HG03378 (cell line): ENCODE results near the gene EIF4G1.
"Not testable (repeated sequence)": the region's sequence is repeated elsewhere in the genome, so short reads cannot be mapped to it uniquely, and the experiment has no call there.

ENCODE experiments used
- ATAC-seq: cut with Tn5 transposase; IDR thresholded peaks from one replicate; pipeline ENCODE4 v1.9.1; 2021; ENCODE audit warnings: mild to moderate bottlenecking, moderate library complexity; ENCODE audit not compliant: unreplicated experiment

Gene EIF4G1

DNA sequence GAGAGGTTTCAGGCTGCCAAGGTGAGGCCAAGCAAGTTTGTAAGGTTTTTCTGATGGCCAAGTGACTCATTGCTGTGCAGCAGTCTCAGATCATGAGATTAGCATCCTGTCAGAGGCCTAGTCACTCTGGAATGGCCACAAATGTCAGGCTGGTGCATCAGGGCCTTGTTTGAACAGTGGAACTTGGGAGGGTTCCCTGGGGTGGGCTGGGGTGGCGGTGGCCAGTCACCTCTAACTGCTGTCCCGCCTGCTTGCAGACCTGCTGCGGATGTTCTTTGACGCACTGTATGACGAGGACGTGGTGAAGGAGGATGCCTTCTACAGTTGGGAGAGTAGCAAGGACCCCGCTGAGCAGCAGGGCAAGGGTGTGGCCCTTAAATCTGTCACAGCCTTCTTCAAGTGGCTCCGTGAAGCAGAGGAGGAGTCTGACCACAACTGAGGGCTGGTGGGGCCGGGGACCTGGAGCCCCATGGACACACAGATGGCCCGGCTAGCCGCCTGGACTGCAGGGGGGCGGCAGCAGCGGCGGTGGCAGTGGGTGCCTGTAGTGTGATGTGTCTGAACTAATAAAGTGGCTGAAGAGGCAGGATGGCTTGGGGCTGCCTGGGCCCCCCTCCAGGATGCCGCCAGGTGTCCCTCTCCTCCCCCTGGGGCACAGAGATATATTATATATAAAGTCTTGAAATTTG lies 20.2 kb downstream of the EIF4G1 start:
- no peak for ATAC-seq

DNA sequence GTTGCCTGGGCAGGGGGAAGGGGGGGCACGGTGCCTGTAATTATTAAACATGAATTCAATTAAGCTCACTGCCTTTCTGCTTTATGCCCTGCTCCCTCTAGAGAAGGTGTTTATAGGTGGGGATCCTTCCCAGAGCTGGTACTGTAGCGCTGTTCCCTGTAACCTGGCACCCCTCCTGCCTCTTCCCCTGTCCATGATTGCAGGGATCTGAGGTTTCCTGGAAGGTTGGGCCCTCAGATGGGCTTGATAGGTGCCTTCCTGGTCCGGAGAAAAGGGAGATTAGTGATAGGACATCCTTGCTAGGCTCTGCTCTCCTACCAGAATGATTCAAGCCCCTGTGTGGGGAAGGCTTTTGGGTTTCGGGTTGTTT lies 20.9 kb downstream of the EIF4G1 start:
- no peak for ATAC-seq

DNA sequence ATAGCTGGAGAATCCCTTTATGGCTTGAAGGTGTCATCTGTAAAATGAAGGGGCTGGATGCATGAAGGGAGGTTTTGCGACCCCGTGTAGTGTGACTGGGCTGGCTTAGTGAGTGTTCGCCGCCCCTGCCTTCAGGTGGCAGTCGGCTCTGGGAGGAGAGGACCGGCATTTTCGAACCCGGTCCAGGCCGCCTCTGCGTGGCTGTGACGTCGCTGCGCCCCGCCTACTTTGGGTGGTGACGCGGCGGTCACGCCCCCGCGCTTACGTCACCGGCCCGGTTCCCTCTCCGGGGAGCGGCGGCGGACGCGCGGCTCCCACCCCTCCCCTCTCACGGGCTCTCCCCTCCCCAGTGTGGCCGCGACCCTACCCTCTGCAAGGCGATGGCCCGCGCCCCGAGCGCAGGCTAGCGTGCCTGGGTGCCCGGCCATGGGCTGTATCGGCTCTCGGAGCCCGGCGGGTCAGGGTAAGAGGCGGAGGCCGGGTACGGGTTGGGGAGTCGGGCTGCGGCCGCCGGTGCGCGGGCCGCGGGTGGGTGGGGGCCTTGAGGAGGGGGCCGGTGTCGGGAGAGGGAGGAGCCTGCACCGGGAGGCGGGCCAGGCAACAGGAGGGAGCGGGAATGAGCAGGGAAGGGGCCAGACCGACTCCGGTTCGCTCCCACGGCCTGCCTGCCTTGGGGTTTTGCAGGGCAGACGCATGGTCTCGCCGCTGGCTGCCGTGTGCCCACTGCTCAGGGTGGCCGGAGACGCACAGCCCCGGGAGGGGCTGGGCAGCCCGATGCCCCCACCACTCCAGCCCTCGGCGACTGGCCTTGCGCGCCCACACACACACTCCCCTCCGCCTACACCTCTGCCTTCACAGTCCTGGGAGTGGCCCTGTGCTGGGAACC lies 21.5 kb downstream of the EIF4G1 start:
- ATAC-seq = no peak

DNA sequence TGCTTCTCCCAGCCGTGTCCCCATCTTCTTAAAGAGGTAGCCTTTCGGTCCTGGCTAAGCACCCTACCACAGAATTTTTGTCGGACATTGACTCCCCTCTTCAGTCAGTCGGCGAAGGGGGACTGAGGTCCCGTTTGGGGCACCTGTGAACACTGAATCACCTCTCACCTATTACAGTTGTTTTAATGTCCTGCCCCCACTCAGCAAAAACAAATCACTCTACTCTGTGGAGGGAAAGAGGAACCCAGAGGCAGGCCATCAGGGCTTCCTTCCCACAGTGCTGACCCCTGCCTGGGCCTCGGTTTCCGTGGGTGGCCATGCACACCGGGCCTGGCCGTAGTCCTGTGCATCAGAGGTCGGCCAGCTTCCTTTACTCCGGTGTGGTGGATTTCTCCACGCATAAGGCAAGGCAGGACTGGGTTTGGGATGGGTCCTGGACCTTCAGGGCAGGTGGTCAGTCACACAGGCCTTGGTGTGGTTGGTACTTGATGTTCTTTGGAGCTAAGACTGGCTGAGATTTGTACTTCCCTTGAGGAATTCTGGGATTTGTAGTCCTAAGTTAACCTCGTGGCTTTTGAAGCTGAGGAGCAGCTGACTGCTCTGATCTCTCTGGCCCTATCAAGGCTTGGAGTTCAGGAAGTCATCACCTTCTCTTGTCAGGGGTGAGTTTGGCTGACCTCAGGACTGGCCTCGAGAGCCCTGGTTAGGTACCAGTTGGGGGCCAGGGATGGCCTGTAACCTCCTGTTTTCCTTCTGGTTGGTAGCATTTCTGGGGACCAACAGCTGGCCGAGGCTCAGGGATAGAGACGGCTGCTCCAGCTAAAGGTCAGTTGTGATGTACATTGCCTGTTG lies 22.4 kb downstream of the EIF4G1 start:
- no peak for ATAC-seq

DNA sequence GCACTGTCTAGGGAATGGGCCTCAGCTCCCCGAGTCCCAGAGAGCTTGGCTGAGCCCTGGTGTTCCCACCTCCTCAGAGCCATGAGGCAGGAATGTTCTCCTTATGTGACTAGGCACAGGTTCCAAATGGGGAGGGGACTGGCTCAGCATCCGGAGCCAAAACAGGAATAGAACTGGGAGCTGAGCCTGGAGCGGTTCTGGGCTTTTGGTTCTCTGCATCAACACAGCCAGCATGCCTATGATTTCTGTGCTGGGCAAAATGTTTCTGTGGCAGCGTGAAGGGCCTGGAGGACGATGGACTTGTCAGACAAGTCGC lies 23.0 kb downstream of the EIF4G1 start, which contains the start of gene FAM131A:
Gene FAM131A (plus strand): TSS at position 202 of the 316 bp plus-strand sequence. CDS start 31 bp downstream, at position 233.
- ATAC-seq = no peak

DNA sequence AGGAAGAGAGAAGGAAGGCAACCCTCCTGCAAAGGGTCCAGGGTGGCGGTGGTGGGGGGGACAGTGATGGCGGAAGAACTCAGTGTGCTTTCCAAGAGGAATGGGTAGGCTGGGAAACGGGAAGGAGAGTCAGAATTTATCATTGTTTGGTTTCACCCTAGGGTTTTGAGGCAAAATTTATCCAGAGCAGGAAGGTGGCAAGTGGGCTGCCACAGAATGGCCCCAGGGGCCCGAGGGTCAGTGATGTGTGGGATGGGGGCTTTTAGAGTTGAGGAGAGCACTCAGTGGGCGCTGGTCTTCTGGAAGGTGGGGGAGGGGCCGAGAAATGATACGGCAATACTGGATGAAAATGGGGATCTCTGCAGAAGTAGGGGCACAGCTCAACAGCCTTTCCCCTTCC lies 23.6 kb downstream of the EIF4G1 start:
- no peak for ATAC-seq

DNA sequence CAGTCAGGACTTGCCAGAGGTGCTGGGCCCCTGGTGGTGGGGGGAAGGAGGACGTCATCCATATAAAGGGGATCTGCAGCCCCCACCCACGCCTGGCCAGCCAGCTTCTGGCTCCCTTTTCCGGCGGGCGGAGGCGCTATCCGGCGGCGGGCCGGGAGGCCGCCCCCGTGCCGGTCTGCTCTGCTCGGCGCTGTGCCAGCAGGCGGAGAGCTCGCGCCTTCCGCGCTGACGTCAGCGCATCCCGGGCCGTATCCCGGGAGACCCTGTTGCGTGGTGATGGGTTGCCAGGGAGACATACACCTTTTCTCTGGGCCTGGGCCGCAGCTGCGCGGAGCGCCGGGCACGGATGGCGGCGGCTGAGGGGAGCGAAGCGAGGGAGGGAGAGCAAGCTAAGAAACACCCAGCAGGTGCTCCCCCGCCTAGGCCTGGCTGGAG lies 24.1 kb downstream of the EIF4G1 start:
- no peak for ATAC-seq

DNA sequence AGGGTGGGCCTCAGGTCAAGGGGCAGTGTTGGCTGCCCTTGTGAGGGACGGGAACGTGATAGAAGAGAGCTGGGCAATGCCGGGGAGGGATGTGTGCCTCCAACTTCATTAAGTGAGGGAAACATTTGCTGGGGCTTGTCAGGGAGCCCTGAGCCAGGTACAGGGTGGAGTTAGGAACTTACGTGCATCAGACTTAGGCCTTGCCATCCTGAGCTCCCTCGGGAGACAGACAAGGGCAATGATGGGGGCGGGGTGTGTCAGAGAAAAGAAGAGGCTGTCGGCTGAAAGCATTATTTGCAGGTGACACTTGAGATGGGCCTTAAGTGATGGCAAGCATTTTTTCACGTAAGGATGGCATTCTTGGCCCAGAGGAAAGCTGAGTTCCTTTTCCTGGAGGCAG lies 24.6 kb downstream of the EIF4G1 start:
- no peak for ATAC-seq

DNA sequence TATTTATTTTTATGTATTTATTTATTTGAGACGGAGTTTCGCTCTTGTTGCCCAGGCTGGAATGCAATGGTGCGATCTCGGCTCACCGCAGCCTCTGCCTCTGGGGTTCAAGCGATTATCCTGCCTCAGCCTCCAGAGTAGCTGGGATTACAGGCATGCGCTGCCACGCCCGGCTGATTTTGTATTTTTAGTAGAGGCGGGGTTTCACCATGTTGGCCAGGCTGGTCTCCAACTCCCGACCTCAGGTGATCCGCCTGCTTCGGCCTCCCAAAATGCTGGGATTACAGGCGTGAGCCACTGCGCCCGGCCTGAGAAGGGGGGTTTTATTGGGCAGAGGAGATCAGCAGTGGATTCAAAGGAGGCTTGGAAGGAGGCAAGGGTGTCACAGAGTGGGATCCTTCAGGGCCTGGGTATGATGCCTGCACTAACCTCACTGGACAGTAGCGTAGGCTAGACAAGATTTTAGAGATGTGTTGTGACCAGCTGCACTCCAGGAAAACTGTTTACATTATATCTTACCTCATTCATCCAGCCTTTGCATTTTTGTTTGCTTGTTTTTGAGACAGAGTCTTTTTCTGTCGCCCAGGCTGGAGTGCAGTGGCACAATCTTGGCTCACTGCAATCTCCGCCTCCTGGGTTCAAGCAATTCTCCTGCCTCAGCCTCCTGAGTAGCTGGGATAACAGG lies 25.2 kb downstream of the EIF4G1 start:
- not testable (repeated sequence) for ATAC-seq

DNA sequence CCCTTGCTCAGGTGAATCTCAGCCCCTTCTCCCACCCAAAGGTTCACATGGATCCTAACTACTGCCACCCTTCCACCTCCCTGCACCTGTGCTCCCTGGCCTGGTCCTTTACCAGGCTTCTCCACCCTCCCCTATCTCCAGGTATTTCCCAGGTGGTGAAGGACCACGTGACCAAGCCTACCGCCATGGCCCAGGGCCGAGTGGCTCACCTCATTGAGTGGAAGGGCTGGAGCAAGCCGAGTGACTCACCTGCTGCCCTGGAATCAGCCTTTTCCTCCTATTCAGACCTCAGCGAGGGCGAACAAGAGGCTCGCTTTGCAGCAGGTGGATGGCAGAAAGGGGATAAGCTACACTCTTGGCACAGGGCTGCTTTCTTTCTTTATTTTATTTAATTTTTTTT lies 27.5 kb downstream of the EIF4G1 start:
- ATAC-seq = no peak

DNA sequence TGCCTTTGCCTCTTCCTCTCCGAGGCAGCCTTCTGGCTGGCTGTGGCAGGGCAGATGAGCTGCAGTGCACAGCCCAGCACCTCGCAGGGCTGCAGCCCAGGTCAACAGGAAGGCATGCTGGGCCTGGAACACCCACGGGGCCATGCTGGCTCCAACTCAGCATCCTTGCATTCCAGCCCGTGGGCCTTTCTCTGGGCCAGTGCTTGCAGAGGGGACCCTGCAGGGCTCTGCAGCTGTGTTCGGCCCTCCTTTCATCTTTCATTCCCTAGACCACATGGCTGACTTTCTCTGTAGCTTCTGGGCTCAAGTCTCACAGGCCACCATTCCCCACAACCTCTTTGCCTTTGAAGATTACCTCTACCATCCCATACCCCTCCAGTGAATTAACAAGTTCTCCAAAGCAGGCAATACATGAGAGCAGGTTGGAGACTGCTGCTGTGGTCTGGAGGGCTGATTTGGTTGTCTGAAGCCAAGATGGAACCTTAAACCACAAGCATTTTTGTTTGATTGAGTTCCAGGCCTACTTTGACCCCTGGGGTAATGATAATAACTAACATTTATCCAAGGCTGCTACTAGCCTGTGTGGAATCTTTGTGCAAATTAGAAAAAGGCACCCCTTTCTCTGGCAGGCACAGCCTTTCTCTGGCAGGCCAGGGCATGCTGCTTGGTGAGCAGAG lies 28.9 kb downstream of the EIF4G1 start:
- no peak for ATAC-seq

DNA sequence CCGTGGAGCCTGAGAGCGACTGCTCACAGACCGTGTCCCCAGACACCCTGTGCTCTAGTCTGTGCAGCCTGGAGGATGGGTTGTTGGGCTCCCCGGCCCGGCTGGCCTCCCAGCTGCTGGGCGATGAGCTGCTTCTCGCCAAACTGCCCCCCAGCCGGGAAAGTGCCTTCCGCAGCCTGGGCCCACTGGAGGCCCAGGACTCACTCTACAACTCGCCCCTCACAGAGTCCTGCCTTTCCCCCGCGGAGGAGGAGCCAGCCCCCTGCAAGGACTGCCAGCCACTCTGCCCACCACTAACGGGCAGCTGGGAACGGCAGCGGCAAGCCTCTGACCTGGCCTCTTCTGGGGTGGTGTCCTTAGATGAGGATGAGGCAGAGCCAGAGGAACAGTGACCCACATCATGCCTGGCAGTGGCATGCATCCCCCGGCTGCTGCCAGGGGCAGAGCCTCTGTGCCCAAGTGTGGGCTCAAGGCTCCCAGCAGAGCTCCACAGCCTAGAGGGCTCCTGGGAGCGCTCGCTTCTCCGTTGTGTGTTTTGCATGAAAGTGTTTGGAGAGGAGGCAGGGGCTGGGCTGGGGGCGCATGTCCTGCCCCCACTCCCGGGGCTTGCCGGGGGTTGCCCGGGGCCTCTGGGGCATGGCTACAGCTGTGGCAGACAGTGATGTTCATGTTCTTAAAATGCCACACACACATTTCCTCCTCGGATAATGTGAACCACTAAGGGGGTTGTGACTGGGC lies 30.3 kb downstream of the EIF4G1 start:
- ATAC-seq = no peak

DNA sequence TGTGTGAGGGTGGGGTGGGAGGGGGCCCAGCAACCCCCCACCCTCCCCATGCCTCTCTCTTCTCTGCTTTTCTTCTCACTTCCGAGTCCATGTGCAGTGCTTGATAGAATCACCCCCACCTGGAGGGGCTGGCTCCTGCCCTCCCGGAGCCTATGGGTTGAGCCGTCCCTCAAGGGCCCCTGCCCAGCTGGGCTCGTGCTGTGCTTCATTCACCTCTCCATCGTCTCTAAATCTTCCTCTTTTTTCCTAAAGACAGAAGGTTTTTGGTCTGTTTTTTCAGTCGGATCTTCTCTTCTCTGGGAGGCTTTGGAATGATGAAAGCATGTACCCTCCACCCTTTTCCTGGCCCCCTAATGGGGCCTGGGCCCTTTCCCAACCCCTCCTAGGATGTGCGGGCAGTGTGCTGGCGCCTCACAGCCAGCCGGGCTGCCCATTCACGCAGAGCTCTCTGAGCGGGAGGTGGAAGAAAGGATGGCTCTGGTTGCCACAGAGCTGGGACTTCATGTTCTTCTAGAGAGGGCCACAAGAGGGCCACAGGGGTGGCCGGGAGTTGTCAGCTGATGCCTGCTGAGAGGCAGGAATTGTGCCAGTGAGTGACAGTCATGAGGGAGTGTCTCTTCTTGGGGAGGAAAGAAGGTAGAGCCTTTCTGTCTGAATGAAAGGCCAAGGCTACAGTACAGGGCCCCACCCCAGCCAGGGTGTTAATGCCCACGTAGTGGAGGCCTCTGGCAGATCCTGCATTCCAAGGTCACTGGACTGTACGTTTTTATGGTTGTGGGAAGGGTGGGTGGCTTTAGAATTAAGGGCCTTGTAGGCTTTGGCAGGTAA lies 31.1 kb downstream of the EIF4G1 start:
- no peak for ATAC-seq

DNA sequence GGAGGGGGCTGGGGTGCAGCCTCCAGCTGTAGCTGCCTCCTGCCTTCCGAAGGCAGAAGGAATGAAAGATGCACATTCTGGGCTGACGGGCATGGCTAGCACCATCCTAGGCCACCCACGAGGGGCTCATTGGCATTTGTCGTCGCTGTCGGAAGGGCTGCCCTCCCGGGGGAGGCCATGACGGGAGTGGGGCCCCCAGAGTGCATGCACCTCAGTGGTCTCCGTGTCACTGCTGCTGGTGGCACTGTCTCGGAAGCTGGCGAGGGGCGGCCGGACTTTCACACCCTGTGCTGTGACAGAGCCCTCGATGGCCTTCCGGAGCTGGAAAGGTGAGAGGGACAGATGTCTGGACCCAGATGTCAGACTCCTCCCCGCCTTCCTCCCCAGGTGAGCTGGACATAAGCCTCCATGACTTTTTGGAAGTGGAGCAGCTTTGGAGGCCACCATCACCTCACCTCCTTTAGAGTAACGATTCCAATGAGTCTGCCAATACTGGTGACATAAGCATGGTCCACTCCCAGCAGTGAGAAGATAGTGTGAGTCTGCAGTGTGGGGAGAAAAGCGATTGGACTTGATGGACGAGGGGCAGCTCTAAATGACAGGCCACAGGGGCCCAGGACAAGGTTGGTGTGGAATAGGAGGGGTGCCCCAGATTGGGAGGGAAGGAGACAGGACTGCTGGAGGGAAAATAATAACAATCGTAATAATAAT lies 32.2 kb downstream of the EIF4G1 start:
- ATAC-seq = no peak

DNA sequence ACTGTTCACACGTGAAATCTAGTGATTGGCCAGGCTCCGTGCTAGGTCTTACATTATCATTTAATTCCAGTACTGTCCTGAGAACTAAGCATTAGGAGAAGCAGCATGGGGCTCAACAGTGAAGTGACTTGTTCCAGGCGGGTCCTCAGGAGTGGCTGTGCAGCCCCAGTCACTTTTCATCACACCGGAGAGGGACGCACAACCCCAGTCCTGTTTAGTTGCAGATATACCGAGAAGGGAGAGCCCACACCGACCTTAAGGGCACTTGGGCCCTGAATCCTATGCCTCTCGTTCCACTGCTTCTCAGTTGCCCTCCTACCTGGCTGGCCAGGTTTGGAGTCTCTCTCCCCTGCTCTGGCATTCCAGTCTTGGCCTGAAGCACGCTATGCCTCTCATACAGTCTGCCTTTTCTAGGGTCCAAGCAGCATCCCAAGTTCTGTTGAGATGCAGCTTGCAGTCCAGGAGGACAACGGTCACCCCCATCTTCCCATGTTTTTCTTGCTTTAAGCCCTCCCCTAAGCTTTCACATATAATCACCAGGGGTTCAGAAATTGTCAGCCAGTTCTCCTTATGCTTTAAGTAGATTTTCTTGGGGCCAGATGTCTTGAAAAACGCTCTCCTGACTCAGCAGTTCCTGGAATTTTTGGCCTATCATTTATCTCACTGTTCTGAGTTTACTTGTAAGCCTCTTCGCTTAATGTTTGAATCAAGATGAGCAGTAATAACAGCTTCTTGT lies 33.1 kb downstream of the EIF4G1 start:
- no peak for ATAC-seq

DNA sequence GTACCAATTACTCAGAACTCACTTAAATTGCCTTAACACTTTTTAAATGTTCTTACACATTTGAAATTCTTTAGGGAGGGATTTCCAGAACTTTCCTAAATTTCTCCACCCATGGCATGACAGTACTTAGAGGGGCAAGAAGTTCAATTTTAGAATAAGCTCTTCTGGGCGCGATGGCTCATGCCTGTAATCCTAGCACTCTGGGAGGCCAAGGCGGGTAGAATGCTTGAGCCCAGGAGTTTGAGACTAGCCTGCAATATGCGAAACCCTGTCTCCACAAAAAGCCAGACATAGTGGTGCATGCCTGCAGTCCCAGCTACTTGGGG lies 33.6 kb downstream of the EIF4G1 start:
- ATAC-seq = no peak

DNA sequence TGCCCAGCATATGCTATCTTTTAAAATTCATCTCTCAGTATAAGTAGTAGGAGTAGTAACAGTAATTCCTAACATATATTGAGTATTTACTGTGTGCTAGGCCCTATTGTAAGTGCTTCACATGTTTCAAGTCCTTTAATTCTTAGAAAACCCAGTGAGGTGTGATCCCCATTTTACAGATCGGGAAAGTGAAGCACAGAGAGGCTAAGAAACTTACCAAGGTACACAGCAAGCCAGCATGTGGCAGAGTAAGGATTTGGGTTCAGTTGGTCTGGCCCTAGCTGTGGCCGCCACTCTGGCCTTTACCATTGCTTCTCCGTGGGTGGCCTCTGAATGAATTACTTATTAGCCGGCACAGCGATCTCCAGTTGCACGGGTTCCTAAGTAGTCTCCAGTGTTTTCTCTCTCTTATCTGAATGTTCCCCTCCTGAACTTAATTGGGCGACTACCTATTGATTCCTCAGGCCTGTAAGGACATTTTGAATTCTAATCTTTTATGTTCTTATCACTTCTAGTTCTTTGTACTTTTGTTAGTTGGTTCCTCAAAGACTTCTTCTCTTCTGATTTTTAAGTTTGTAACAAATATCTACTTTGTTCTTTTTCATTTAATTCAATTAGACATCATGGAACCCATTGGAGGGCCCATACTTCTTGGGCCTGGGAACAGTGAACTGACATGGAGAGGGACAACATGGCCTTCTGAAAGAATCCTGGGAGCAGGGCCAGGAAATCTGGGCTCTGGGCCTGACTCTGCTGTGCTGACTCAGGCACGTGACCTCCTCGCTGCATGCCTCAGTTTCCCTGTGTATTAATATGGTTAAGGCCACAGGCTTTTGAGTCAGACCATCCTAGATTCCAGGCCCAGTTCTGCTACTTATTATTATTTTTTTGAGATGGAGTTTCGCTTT lies 35.4 kb downstream of the EIF4G1 start:
- ATAC-seq = no peak
